DND-41 (cell line): ENCODE results near the gene SAMD9.

ENCODE experiments used
- ATAC-seq: fragments of 200-7000 bp; cut with Tn5 transposase; 3 replicates; pipeline ENCODE4 v1.9.1; 2021; ENCODE audit warnings: low read depth; ENCODE audit not compliant: insufficient read depth
- DNase-seq: peaks from one replicate; pipeline ENCODE4 v3.0.0-alpha.2; 2020
- H2AFZ ChIP-seq: 2 replicates; pipeline ENCODE4 v1.6.0; 2012; ENCODE audit warnings: low read depth, low read length
- H3K27ac ChIP-seq: 2 replicates; pipeline ENCODE4 v1.5.1; 2012; ENCODE audit warnings: low read length, inconsistent platforms
- H3K27me3 ChIP-seq: fragments of 200-600 bp; sonication (generic); 2 replicates; pipeline ENCODE4 v1.6.0; 2012; ENCODE audit warnings: low read length, mild to moderate bottlenecking, inconsistent platforms; ENCODE audit not compliant: insufficient read depth, poor library complexity
- H3K36me3 ChIP-seq: 2 replicates; pipeline ENCODE4 v1.5.1; 2012; ENCODE audit warnings: low read length, inconsistent platforms; ENCODE audit not compliant: insufficient read depth
- H3K4me1 ChIP-seq: 2 replicates; pipeline ENCODE4 v1.5.1; 2012; ENCODE audit warnings: mild to moderate bottlenecking, low read length; ENCODE audit not compliant: insufficient read depth
- H3K4me2 ChIP-seq: 2 replicates; pipeline ENCODE4 v1.6.0; 2012; ENCODE audit warnings: mild to moderate bottlenecking, moderate library complexity, low read length, inconsistent platforms; ENCODE audit not compliant: insufficient read depth
- H3K4me3 ChIP-seq, 2 experiments: fragments of 200-600 bp in 1 of 2; shearing (Covaris generic) in 1 of 2; 2 replicates each; pipeline ENCODE4 v1.5.1; 2012 to 2016; ENCODE audit warnings: inconsistent platforms in 2 of 2, low read length in 2 of 2, mild to moderate bottlenecking in 2 of 2, low read depth in 1 of 2, moderate library complexity in 1 of 2
- H3K79me2 ChIP-seq: 2 replicates; pipeline ENCODE4 v1.6.0; 2012; ENCODE audit warnings: low read length, inconsistent platforms; ENCODE audit not compliant: insufficient read depth
- H3K9ac ChIP-seq: 2 replicates; pipeline ENCODE4 v1.6.0; 2012; ENCODE audit warnings: low read depth, mild to moderate bottlenecking, inconsistent platforms, low read length, moderate library complexity
- H3K9me3 ChIP-seq: 2 replicates; pipeline ENCODE4 v1.5.1; 2012; ENCODE audit warnings: low read length, moderate library complexity, mild to moderate bottlenecking, inconsistent platforms; ENCODE audit not compliant: insufficient read depth, severe bottlenecking
- H4K20me1 ChIP-seq: 2 replicates; pipeline ENCODE4 v1.6.0; 2012; ENCODE audit warnings: low read length; ENCODE audit not compliant: insufficient read depth
- CTCF ChIP-seq: IDR thresholded peaks from 2 replicates; pipeline ENCODE4 v1.5.1; 2012; ENCODE audit warnings: borderline replicate concordance, low read length, moderate library complexity, mild to moderate bottlenecking; ENCODE audit not compliant: poor library complexity, severe bottlenecking; ENCODE audit errors: extremely low read depth
- EZH2 ChIP-seq: IDR thresholded peaks from 3 replicates; pipeline ENCODE4 v1.6.1; 2012; ENCODE audit warnings: borderline replicate concordance, low read depth, mild to moderate bottlenecking, moderate library complexity, low read length, inconsistent platforms; ENCODE audit not compliant: severe bottlenecking

SAMD9 gene

GRCh38 chr7:93117852-93118530 lies at the start of gene SAMD9:
Gene SAMD9, minus strand, starts transcription at chr7:93117979. Its CDS starts 11,882 bp downstream, at chr7:93106097.
- Histone ChIP-seq H2AFZ (peak within 1 kb of the TSS; percentile 69), H3K9me3 (no peaks in the 10 kb centered on the region), H3K4me3 (peak within 1 kb of the TSS; percentile 60 to 66), H3K27me3 (no peaks in the 10 kb centered on the region), H3K79me2 (peaks cover 33% of the 10 kb centered on the region), H4K20me1 (no peaks in the 10 kb centered on the region), H3K4me1 (peaks cover 37% of the 10 kb centered on the region), H3K4me2 (peak within 1 kb of the TSS; percentile 69), H3K36me3 (peaks cover 12% of the 10 kb centered on the region), H3K27ac (peak within 1 kb of the TSS; percentile 92), H3K9ac (peak within 1 kb of the TSS; percentile 61)
- ATAC-seq (peak; percentile 99), DNase-seq (peak; percentile 79)
- TF ChIP-seq CTCF: no peak
- no peak for TF ChIP-seq EZH2

- TF ChIP-seq EZH2 (no peak), CTCF (no peak)
- H2AFZ ChIP-seq: no peak overlapping the region
- no peak overlapping the region for H3K4me3 ChIP-seq
- H3K9ac ChIP-seq: no peak overlapping the region
- H3K4me2 ChIP-seq: no peak overlapping the region
- H3K79me2 ChIP-seq: no peaks in the 10 kb centered on the region
- ATAC-seq: no peak
- H3K27me3 ChIP-seq: no peaks in the 10 kb centered on the region
- no peak overlapping the region for H3K27ac ChIP-seq
- no peaks in the 10 kb centered on the region for H4K20me1 ChIP-seq
- no peaks in the 10 kb centered on the region for H3K4me1 ChIP-seq
- peaks cover 16% of the 10 kb centered on the region for H3K9me3 ChIP-seq
- H3K36me3 ChIP-seq: no peaks in the 10 kb centered on the region
- DNase-seq: no peak
Measured at GRCh38 chr7:93165447-93165846, 47.7 kb upstream of the SAMD9 start.

- no peak for DNase-seq
- no peak overlapping the region for H3K4me2 ChIP-seq
- no peak overlapping the region for H3K9ac ChIP-seq
- no peak for TF ChIP-seq EZH2
- TF ChIP-seq CTCF: no peak
- no peaks in the 10 kb centered on the region for H3K27me3 ChIP-seq
- H3K36me3 ChIP-seq: no peaks in the 10 kb centered on the region
- no peaks in the 10 kb centered on the region for H3K4me1 ChIP-seq
- H3K9me3 ChIP-seq: peaks cover 16% of the 10 kb centered on the region
- H2AFZ ChIP-seq: no peak overlapping the region
- H3K27ac ChIP-seq: no peak overlapping the region
- no peaks in the 10 kb centered on the region for H4K20me1 ChIP-seq
- no peaks in the 10 kb centered on the region for H3K79me2 ChIP-seq
- ATAC-seq: no peak
- H3K4me3 ChIP-seq: no peak overlapping the region
Measured at GRCh38 chr7:93164766-93165165, 47.0 kb upstream of the SAMD9 start.
